ENCODE measurements around the gene METTL17. TPM values are rescaled to one million over a fixed set of nuclear protein-coding genes. Genes with fewer than 3 reads are reported as not detected.

METTL17 gene
- total and polyA plus RNA-seq, 9 of the 15 experiments (the other 6 are each of a cell fraction or from before 2014, with no cell fraction given) = 65.6 to 150 (median 90.0) TPM

DNA sequence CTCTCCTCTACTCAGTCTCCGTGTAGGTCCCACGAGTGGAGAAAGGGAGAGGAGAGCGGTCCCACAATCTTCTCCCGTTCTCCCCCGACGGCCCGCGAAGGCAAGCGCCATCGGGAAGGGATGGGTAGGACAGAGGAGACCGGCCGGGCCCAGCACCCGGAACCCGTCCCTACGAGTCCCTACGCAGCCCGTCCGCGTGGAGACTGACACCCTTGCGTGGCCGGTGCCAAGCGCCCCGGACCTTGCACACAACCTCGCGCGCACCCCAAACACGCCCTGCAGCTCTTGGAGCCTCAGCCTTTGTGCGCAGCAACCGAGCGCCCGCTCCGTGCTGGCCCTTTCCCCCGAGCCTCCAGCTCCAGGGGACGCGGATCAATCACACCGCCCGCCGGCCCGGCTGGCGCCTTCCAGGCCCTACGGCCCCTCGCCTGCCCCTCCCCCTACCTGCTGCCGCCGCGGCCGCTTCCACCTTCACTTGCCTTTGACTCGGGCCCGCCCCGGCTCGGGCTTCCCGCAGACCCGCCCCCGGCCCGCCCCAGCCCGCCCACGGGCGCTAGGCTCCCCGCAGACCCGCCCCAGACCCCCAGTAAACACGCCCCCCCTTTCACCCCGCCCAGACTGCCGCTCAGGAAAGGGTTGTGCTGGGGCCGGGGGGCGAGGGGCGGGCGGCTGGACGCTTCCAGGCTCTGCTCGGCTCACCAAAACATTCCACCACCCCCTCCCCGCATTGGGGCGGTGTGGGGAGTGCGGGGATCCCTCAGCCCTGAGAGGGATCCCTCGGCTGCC is 35.0 kb downstream of the METTL17 start, which contains the start of gene NDRG2 (continued):
- TF ChIP-seq ZBTB40 (IDR thresholded peaks at IDR 0.05) (peak; percentile 44; the same call in 1 of the 2 replicates), ZBTB40 (CRISPR knock-in tag; IDR thresholded peaks at IDR 0.05) (no peak), POLR2H (tag; IDR thresholded peaks at IDR 0.05; ENCODE audit: low read depth) (peak; percentile 47), GABPB1 (CRISPR knock-in tag; IDR thresholded peaks at IDR 0.05) (0 out of 2 replicates have a peak, but pooled peaks have one; percentile 15), CCNT2 (IDR thresholded peaks at IDR 0.05; ENCODE audit: borderline replicate concordance, extremely low read depth, insufficient read length, low read depth, low read length) (peak; percentile 24), MAFF (IDR thresholded peaks at IDR 0.05; ENCODE audit: low read length) (no peak), MEF2D (tag; conservative IDR thresholded peaks at IDR 0.05; ENCODE audit: low read depth) (no peak), SREBF2 (CRISPR knock-in tag; IDR thresholded peaks at IDR 0.05) (no peak), SMAD4 (CRISPR knock-in tag; conservative IDR thresholded peaks at IDR 0.05) (peak; percentile 73), RBBP5 (IDR thresholded peaks at IDR 0.05; ENCODE audit: borderline replicate concordance, insufficient read depth, low read length, poor library complexity, severe bottlenecking) (peak; percentile 25), RREB1 (CRISPR knock-in tag; IDR thresholded peaks at IDR 0.05) (0 out of 2 replicates have a peak, but pooled peaks have one; percentile 39)

Data from K562 (cell line).